HK-2 (cell line): Measurements from ENCODE around the gene NPR1.

Experiments used
- DNase-seq: peaks from one replicate; pipeline ENCODE4 v3.0.0-alpha.2; 2018; ENCODE audit not compliant: unreplicated experiment

Gene NPR1

DNA sequence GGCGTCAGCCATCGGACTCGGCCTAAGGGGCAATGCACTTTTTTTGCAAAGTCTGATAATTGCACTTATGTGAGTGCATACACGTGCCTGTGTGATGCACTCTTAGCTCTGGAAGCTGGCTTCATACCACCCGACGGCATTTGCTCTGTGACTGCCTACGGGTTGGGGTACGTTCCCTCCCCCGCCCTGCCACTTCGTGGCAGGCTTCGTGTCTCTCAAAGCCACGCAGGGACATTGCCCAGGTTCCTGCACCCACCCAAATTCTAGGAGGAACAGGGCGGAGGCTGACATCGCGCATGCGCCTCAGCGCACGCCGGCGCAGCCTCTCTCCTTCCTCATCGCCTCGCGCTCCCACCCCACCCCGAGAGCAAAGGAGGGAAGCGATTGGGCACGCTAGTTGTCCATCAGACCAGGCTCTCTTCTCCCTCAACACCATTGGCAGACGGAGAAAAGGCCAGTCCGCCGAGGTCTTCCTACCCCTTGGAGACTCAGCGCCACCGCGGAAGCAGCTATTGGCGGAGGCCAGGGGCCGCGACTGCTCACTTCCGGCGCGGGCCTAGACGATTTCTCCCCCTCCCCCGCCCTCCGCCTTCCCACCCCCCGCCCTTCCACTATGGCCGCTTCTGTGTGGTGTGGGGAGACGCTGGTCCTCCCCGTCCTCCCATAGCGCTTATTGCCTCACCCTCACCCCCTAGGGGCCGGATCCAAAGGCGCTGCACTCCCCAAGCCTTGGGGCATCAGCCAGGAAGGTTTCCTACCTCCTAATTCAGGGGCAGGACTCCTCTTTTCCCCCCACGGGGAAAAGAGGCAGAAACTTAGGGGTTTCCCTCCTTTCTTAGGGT is 49.2 kb downstream of the NPR1 start, which contains the start of gene INTS3:
Gene INTS3 (plus strand): TSS at position 588 of the 842 bp plus-strand sequence. CDS start 585 bp downstream, outside the sequence.
- peak; percentile 100 for DNase-seq

DNA sequence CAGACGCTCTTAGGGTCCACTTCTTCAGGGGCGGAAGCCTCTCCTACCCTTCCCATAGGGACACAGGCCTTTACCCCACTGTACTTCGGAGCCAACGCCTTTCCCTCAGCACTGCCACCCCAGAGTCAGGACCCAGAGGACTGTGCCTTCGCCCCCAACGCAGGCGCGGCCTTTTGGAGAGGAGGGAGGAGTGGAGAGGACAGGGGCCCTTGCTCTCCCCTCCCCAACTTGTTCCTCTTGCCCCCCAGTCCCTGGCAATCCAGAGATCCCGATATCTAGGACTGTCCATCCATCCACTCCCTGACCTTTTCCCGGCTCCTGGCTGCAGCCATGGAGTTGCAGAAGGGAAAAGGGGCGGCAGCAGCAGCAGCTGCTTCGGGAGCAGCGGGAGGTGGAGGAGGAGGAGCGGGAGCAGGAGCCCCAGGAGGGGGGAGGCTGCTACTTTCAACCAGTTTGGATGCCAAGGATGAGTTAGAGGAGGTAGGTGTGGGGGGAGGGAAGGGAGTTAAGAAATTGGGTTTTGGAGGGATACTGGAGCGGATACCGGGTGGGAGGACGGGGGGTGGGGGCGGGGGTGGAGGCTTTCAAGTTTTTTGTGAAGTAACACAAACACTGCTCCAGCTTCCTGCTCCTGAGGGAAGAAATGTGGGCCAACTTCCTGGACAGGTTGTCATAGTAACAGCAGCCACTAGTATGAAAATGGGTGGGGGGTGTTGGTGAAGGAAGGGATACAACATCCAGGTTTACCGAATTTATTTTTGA is 50.0 kb downstream of the NPR1 start:
- DNase-seq, result peak; percentile 45

DNA sequence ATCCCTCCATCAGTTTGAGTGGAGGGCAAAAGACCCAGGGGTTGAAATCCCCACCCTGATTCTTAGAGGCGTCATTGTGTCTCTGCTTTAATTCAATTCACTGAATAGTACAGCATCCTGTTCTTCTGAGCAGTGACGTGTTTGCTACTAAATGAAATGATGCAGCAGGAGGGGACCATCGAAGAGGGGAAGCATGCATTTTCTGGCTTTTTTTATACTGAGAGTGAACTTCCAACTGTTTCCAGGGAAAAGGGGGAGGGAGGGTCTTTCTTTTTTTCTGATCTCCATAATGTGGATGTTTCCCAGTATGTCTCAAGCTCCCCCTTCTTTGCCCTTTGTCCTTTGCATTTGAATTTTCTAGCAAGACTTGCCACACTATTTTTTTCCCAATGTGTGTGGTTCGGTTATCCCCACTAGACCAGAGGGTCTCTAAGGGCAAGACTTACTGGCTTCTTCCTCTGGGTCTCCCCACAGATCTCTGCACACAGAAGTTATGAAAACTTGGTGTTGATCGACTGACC is 52.0 kb downstream of the NPR1 start:
- no peak for DNase-seq

DNA sequence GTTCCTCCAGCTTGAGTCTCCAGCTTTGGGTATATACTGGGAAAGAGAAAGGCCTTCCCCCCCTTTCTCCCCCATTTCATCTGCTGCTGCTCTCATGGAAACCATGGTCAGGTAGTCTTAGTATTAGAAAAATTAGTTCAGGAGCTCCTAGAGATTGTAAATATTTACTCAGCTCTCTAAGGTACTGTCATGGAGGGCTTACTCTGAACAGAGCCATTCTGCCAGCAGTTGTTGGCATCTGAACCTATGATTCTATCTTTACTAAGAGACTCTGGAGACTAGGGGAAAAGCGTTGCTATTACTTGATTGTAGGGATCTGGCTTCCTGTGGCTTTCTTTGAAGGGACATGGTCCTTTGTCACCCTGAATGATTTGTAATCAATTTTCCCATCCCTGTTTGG is 55.5 kb downstream of the NPR1 start:
- no peak for DNase-seq

DNA sequence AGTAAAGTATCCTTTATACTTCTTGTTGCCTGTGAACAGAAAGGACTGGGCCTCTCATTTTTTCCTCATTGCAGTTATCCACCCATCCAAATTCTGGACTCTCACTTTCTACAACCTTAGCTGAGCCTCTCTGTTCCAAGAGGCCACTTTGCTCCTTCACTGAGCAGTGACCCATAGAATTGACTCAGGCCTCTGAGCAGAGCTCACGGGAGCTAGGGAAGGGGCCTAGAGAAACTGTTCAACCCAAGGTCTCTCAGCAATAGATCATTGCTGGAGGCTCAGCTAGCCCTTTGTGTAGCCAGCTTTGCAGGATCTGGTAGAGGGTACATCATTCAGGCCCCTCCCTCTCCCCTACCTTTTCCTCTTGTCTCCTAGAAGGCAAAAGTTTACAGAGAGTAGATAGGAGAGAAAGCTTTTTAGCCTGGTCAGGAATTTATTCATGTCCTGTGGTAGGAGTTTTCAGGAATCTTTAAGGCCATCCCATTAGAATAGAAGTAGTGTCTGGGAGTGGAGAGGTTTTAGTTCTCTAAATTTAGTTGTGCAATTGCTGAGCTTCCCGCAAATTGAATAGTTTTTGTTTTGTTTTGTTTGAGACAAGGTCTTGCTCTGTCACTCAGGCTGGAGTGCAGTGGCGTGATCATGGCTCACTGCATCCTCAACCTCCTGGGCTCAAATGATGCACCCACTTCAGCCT is 56.1 kb downstream of the NPR1 start:
- DNase-seq, result no peak

DNA sequence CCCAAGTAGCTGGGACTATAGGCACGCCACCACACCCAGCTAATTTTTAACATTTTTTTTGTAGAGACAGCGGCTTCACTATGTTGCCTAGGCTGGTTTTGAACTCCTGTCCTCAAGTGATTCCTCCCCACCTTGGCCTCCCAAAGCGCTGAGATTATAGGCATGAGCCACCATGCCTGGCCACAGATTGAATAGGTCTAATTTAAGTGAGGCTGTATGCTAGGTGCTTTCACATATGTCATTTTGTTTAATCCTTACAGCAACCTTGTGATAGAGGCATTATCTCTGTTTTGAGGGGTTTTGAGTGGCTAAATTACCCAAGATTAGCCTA is 56.6 kb downstream of the NPR1 start:
- no peak for DNase-seq

DNA sequence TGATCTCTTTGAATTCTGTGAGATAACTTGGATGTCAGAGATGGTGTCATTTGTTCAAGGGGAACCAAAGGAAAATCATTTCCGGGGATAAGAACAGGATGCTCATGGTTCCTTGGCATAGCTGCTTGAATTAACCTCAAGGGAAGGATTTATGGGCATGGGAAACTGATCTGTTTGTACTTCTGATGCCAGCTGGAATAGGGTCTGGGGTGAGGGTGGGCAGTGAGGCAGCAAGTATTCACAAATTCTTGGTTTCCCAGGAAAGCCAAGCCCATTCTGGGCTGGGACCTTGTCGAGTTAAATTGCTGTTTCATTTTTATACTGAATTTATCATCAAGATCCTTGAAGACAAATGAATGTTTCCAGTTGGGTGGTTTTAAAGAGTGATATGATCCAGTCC is 63.5 kb downstream of the NPR1 start:
- DNase-seq, result peak; percentile 45

DNA sequence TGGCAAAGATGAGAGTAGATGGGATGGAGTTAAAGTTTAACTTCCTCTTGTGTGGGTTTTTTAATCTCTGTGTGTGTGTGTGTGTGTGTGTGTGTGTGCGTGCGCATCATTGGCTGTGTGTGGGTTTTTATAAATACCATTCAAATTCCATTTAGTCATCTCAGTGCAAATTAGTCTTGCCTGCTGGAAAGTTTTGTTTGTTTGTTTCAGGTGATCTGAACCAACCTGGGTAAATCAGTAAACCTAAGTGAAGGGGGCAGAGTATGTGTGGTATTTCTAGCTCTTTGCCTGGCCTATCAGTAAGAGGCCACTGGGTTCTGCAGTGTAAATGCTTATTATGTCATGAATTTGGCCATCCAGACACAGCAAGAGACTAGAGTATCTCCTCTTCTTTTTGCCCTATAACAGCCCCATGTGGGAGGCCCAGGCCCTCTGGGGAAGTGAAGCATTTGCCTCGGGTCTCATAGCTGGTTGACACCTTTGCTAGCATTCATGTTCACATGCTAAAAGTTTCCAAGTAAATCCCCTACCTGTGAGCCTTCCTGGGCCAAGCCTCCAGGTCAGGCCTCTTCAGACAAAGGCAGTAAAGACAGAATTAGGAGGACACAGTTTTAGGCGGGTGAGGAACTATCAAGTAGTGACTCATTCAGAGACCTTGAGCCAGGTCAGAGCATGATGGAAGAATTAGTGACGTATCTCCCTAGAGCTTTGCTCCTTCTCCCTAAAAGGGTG is 64.1 kb downstream of the NPR1 start:
- peak; percentile 82 for DNase-seq
